Loucy (cell line): Measurements from ENCODE around the gene CHTOP.

Source experiments
- H2AFZ ChIP-seq: fragments of 200-600 bp; sonication (generic); 2 replicates; pipeline ENCODE4 v1.6.0; 2016; ENCODE audit warnings: antibody characterized with exemption, mild to moderate bottlenecking, low read length, moderate library complexity
- H3F3A ChIP-seq: fragments of 200-600 bp; 2 replicates; pipeline ENCODE4 v1.6.0; 2016; ENCODE audit warnings: antibody characterized with exemption, low read depth, mild to moderate bottlenecking
- H3K27me3 ChIP-seq: fragments of 200-600 bp; sonication (generic); 2 replicates; pipeline ENCODE4 v1.6.1; 2014; ENCODE audit warnings: low read length, mild to moderate bottlenecking; ENCODE audit not compliant: insufficient read depth, poor library complexity, severe bottlenecking
- H3K36me3 ChIP-seq: fragments of 200-600 bp; sonication (generic); 2 replicates; pipeline ENCODE4 v1.6.1; 2016; ENCODE audit warnings: low read length; ENCODE audit not compliant: insufficient read depth
- H3K4me1 ChIP-seq: fragments of 200-600 bp; sonication (generic); 2 replicates; pipeline ENCODE4 v1.5.1; 2014; ENCODE audit warnings: low read length, mild to moderate bottlenecking; ENCODE audit not compliant: insufficient read depth, poor library complexity, severe bottlenecking
- H3K4me2 ChIP-seq: fragments of 200-600 bp; sonication (generic); 2 replicates; pipeline ENCODE4 v1.6.0; 2014; ENCODE audit warnings: antibody characterized with exemption, low read length, low read depth, mild to moderate bottlenecking; ENCODE audit not compliant: poor library complexity, severe bottlenecking
- H3K4me3 ChIP-seq: fragments of 200-600 bp; sonication (generic); 2 replicates; pipeline ENCODE4 v1.5.1; 2014; ENCODE audit warnings: low read length, mild to moderate bottlenecking, mixed read lengths; ENCODE audit not compliant: poor library complexity, severe bottlenecking
- H3K79me2 ChIP-seq: fragments of 200-600 bp; sonication (generic); 2 replicates; pipeline ENCODE4 v1.6.1; 2014; ENCODE audit warnings: low read length; ENCODE audit not compliant: insufficient read depth
- H3K9ac ChIP-seq: fragments of 200-600 bp; sonication (generic); 2 replicates; pipeline ENCODE4 v1.6.0; 2014; ENCODE audit warnings: mild to moderate bottlenecking, low read depth, low read length, moderate library complexity; ENCODE audit not compliant: poor library complexity, severe bottlenecking
- H3K9me2 ChIP-seq: fragments of 200-600 bp; sonication (generic); replicated peaks from 2 replicates; pipeline ENCODE4 v1.6.1; 2016; ENCODE audit warnings: low read depth, low read length, mixed read lengths
- H3K9me3 ChIP-seq: fragments of 200-600 bp; sonication (generic); 2 replicates; pipeline ENCODE4 v1.6.1; 2014; ENCODE audit warnings: mild to moderate bottlenecking, antibody characterized with exemption, low read length, low read depth; ENCODE audit not compliant: insufficient read depth
- H4K20me1 ChIP-seq: fragments of 200-600 bp; sonication (generic); 2 replicates; pipeline ENCODE4 v1.6.0; 2014; ENCODE audit warnings: antibody characterized with exemption, low read length, mild to moderate bottlenecking; ENCODE audit not compliant: insufficient read depth, poor library complexity, severe bottlenecking
- CTCF ChIP-seq: fragments of 200-600 bp; sonication (generic); conservative IDR thresholded peaks from 2 replicates; pipeline ENCODE4 v1.5.1; 2014; ENCODE audit warnings: mild to moderate bottlenecking, antibody characterized with exemption, low read length
- EZH2phosphoT487 ChIP-seq: fragments of 200-600 bp; IDR thresholded peaks from 2 replicates; pipeline ENCODE4 v1.6.1; 2018; ENCODE audit warnings: antibody characterized with exemption, mild to moderate bottlenecking, moderate library complexity, borderline replicate concordance

Gene CHTOP

DNA sequence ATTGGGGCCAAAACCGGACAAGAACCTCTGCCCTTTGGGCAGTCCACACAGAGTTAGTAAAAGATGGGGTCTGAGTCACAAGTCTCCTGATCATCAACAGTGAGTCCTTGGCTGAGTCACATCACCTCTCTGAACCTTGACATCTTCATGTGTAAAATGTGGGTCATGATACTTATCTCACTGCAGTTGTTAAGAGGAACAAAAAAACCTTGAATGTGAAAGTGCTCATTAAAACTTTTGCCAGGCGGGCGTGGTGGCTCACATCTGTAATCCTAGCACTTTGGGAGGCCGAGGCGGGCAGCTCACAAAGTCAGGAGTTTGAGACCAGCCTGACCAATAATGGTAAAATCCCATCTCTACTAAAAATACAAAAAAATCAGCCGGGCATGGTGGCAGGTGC lies 36.7 kb upstream of the CHTOP start:
- H3K4me3 ChIP-seq, result no peak overlapping the region
- TF ChIP-seq EZH2phosphoT487 (no peak), CTCF (no peak)
- H3K9me2 ChIP-seq, result no peaks in the 10 kb centered on the region
- H2AFZ ChIP-seq, result no peak overlapping the region
- H3K9ac ChIP-seq, result no peak overlapping the region
- no peaks in the 10 kb centered on the region for H3K9me3 ChIP-seq
- H4K20me1 ChIP-seq, result no peaks in the 10 kb centered on the region
- peaks cover 10% of the 10 kb centered on the region for H3K4me1 ChIP-seq
- H3K36me3 ChIP-seq, result no peaks in the 10 kb centered on the region
- no peak overlapping the region for H3K4me2 ChIP-seq
- no peaks in the 10 kb centered on the region for H3K79me2 ChIP-seq
- H3F3A ChIP-seq, result no peaks in the 10 kb centered on the region
- no peaks in the 10 kb centered on the region for H3K27me3 ChIP-seq

DNA sequence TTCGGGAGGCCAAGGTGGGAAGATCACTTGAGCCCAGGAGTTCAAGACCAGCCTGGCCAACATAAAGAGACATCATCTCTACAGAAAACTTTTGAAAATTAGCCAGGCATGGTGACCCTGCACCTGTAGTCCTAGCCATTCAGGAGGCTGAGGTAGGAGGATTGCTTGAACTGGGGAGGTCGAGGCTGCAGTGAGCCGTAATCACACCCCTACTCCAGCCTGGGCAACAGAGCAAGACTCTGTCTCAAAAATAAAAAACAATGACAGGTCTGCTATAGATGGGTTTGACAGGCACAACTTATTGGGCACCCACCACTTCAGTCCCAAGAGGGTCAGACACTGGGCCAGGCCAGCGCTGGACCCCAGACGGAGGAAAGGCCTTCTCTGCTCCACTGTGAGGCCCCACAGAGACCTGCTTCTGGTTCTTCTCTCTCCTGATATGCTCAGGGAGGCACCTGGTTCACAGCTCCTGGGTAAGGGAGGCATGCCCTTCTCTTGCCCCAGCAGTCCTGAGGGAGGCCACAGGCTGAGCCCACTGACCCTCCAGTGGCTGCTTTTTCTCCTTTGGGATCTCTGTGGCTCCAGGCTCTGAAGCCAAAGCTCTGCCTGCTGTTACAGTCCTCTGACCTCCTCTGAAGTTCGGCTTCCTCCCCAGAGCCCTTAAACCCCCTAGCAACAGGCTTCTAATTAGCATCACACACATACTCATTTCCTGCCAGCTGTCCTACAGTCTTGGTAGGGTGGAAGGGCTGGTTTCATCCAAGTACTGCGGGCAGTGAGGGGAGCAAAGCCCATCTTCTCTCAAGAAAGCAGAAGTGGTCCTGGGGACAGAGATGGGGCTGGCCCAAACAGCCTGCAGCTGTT lies 35.3 kb upstream of the CHTOP start:
- Histone ChIP-seq H3K4me3 (peak overlapping the region; percentile 50), H3K27me3 (no peaks in the 10 kb centered on the region), H3F3A (no peaks in the 10 kb centered on the region), H3K9me3 (no peaks in the 10 kb centered on the region), H3K9me2 (no peaks in the 10 kb centered on the region), H3K9ac (peak overlapping the region; percentile 72), H3K4me1 (peaks cover 10% of the 10 kb centered on the region), H3K4me2 (peak overlapping the region; percentile 72), H3K79me2 (no peaks in the 10 kb centered on the region), H2AFZ (peak overlapping the region; percentile 81), H3K36me3 (no peaks in the 10 kb centered on the region), H4K20me1 (no peaks in the 10 kb centered on the region)
- TF ChIP-seq EZH2phosphoT487 (no peak), CTCF (no peak)

DNA sequence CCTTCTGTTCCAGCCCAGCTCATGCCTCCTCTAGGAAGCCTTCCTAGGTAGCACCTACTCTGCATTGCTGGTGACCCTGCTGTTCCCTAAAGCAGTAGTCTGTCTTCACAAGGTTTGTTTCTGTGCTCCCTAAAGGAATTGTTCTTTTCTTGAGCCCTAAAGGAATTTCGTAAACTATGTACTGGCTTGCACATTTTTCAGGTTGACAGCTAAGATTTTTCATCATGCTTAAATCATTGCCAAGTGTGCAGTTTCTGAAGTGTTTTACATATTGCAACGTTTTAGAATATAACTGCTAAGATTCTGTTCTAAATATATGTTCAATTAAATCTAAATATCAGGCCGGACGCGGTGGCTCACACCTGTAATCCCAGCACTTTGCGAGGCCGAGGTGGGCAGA lies 34.0 kb upstream of the CHTOP start:
- Histone ChIP-seq H3K79me2 (no peaks in the 10 kb centered on the region), H3K9me2 (no peaks in the 10 kb centered on the region), H4K20me1 (no peaks in the 10 kb centered on the region), H3F3A (no peaks in the 10 kb centered on the region), H2AFZ (no peak overlapping the region), H3K4me2 (no peak overlapping the region), H3K4me1 (peaks cover 10% of the 10 kb centered on the region), H3K4me3 (no peak overlapping the region), H3K27me3 (no peaks in the 10 kb centered on the region), H3K36me3 (no peaks in the 10 kb centered on the region), H3K9ac (no peak overlapping the region), H3K9me3 (no peaks in the 10 kb centered on the region)
- TF ChIP-seq EZH2phosphoT487, result no peak
- no peak for TF ChIP-seq CTCF
